ENCODE data around the gene SIPA1L3.

GRCh38 chr19:38250821-38251563 lies 344.0 kb downstream of the SIPA1L3 start:
- TF ChIP-seq CTCF (IDR thresholded peaks at IDR 0.05 in 4 of 5, conservative IDR thresholded peaks at IDR 0.05 in 1 of 5) (no peak), POLR2A (IDR thresholded peaks at IDR 0.05) (no peak)
